ENCODE data around the gene IGFBPL1.
A peak's percentile ranks its signal among the peaks of the same experiment; 100 is the strongest.

DNA sequence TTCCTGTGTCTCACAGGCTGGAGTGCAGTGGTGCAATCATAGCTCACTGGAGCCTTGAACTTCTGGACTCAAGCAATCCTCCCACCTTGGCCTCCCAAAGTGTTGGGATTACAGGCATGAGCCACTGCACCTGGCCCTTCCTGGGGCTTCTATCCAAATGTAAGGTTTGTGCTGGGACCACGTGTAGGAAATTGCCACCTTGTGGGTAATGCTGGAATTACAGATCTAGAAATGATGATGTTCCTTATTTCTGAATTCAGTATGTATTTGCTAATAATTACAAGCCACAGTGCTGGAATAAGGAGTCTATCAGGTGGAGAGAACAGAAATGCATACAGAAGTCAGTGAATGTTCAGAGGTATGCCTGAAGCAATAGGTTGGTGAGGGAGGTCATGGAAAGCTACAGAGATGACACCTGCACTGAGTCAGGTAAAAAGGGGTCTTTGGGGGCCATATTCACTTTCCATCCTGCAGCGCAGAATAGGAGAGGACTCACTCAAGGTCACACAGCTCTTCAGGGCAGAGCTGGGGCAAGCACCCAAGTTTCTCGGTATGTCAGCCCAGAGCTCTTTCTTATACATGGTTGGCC, 8.8 kb upstream of the IGFBPL1 start:
- TF ChIP-seq, protein P1, sequence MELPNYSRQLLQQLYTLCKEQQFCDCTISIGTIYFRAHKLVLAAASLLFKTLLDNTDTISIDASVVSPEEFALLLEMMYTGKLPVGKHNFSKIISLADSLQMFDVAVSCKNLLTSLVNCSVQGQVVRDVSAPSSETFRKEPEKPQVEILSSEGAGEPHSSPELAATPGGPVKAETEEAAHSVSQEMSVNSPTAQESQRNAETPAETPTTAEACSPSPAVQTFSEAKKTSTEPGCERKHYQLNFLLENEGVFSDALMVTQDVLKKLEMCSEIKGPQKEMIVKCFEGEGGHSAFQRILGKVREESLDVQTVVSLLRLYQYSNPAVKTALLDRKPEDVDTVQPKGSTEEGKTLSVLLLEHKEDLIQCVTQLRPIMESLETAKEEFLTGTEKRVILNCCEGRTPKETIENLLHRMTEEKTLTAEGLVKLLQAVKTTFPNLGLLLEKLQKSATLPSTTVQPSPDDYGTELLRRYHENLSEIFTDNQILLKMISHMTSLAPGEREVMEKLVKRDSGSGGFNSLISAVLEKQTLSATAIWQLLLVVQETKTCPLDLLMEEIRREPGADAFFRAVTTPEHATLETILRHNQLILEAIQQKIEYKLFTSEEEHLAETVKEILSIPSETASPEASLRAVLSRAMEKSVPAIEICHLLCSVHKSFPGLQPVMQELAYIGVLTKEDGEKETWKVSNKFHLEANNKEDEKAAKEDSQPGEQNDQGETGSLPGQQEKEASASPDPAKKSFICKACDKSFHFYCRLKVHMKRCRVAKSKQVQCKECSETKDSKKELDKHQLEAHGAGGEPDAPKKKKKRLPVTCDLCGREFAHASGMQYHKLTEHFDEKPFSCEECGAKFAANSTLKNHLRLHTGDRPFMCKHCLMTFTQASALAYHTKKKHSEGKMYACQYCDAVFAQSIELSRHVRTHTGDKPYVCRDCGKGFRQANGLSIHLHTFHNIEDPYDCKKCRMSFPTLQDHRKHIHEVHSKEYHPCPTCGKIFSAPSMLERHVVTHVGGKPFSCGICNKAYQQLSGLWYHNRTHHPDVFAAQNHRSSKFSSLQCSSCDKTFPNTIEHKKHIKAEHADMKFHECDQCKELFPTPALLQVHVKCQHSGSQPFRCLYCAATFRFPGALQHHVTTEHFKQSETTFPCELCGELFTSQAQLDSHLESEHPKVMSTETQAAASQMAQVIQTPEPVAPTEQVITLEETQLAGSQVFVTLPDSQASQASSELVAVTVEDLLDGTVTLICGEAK (IDR thresholded peaks at IDR 0.05; ENCODE audit: borderline replicate concordance) = no peak
- TF ChIP-seq, protein P2, sequence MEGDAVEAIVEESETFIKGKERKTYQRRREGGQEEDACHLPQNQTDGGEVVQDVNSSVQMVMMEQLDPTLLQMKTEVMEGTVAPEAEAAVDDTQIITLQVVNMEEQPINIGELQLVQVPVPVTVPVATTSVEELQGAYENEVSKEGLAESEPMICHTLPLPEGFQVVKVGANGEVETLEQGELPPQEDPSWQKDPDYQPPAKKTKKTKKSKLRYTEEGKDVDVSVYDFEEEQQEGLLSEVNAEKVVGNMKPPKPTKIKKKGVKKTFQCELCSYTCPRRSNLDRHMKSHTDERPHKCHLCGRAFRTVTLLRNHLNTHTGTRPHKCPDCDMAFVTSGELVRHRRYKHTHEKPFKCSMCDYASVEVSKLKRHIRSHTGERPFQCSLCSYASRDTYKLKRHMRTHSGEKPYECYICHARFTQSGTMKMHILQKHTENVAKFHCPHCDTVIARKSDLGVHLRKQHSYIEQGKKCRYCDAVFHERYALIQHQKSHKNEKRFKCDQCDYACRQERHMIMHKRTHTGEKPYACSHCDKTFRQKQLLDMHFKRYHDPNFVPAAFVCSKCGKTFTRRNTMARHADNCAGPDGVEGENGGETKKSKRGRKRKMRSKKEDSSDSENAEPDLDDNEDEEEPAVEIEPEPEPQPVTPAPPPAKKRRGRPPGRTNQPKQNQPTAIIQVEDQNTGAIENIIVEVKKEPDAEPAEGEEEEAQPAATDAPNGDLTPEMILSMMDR (IDR thresholded peaks at IDR 0.05 in 2 of 3, conservative IDR thresholded peaks at IDR 0.05 in 1 of 3; ENCODE audit: control insufficient read depth in 2 of 3, extremely low read depth in 1 of 3, insufficient read depth in 1 of 3, low read depth in 3 of 3, low read length in 3 of 3) = peak; percentile 52 to 61 (median 60)
- no peak for TF ChIP-seq POLR2AphosphoS5 (IDR thresholded peaks at IDR 0.05; ENCODE audit: low read length)
- TF ChIP-seq, protein P3, sequence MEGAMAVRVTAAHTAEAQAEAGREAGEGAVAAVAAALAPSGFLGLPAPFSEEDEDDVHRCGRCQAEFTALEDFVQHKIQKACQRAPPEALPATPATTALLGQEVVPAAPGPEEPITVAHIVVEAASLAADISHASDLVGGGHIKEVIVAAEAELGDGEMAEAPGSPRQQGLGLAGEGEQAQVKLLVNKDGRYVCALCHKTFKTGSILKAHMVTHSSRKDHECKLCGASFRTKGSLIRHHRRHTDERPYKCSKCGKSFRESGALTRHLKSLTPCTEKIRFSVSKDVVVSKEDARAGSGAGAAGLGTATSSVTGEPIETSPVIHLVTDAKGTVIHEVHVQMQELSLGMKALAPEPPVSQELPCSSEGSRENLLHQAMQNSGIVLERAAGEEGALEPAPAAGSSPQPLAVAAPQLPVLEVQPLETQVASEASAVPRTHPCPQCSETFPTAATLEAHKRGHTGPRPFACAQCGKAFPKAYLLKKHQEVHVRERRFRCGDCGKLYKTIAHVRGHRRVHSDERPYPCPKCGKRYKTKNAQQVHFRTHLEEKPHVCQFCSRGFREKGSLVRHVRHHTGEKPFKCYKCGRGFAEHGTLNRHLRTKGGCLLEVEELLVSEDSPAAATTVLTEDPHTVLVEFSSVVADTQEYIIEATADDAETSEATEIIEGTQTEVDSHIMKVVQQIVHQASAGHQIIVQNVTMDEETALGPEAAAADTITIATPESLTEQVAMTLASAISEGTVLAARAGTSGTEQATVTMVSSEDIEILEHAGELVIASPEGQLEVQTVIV (IDR thresholded peaks at IDR 0.05; ENCODE audit: borderline replicate concordance, partially characterized antibody) = no peak
- TF ChIP-seq SPI1 (IDR thresholded peaks at IDR 0.05; ENCODE audit: borderline replicate concordance, insufficient read depth, low read depth, low read length) = no peak
- TF ChIP-seq TCF7 (IDR thresholded peaks at IDR 0.05; ENCODE audit: borderline replicate concordance) = no peak
- TF ChIP-seq JUNB (IDR thresholded peaks at IDR 0.05) = no peak
- TF ChIP-seq, protein P4, sequence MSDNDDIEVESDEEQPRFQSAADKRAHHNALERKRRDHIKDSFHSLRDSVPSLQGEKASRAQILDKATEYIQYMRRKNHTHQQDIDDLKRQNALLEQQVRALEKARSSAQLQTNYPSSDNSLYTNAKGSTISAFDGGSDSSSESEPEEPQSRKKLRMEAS (IDR thresholded peaks at IDR 0.05; ENCODE audit: low read depth, low read length) = no peak
